ENCODE measurements around the gene C11orf21.

DNA sequence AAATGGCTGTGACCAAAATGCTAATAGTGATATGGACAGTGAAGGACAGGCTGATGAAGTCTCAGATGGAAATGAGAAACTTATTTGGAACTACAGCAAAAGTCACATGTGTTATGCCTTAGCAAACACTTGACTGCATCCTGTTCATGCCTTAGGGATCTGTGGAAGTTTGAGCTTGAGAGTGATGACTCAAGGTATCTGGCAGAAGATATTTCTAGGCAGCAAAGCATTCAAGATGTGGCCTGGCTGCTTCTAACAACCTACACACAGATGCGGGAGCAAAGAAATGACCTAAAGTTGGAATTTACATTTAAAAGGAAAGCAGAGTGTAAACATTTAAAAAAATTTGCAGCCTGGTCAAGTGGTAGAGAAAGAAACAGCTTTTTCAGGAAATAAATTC is 47.3 kb upstream of the C11orf21 start:
- TF ChIP-seq, protein P1, sequence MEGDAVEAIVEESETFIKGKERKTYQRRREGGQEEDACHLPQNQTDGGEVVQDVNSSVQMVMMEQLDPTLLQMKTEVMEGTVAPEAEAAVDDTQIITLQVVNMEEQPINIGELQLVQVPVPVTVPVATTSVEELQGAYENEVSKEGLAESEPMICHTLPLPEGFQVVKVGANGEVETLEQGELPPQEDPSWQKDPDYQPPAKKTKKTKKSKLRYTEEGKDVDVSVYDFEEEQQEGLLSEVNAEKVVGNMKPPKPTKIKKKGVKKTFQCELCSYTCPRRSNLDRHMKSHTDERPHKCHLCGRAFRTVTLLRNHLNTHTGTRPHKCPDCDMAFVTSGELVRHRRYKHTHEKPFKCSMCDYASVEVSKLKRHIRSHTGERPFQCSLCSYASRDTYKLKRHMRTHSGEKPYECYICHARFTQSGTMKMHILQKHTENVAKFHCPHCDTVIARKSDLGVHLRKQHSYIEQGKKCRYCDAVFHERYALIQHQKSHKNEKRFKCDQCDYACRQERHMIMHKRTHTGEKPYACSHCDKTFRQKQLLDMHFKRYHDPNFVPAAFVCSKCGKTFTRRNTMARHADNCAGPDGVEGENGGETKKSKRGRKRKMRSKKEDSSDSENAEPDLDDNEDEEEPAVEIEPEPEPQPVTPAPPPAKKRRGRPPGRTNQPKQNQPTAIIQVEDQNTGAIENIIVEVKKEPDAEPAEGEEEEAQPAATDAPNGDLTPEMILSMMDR (optimal IDR thresholded peaks at IDR 0.05 in 1 of 3, IDR thresholded peaks at IDR 0.05 in 1 of 3, conservative IDR thresholded peaks at IDR 0.05 in 1 of 3; ENCODE audit: extremely low read depth in 1 of 3, insufficient read depth in 2 of 3, low read length in 3 of 3), result no peak
- TF ChIP-seq EZH2 (IDR thresholded peaks at IDR 0.05; ENCODE audit: low read length), result no peak
